Parathyroid adenoma (tissue), 2 donors: ENCODE data around the gene VN1R2.
"Not testable (repeated sequence)": the region's sequence is repeated elsewhere in the genome, so short reads cannot be mapped to it uniquely, and the experiment has no call there.

Experiments
- H2AFZ ChIP-seq: fragments of 300-600 bp; sonication (generic); one replicate; pipeline ENCODE4 v1.7.0; 2017; ENCODE audit warnings: antibody characterized with exemption, mild to moderate bottlenecking
- H3K27ac ChIP-seq: fragments of 300-600 bp; sonication (generic); one replicate; pipeline ENCODE4 v1.7.0; 2017
- H3K27me3 ChIP-seq: fragments of 300-600 bp; sonication (generic); one replicate; pipeline ENCODE4 v1.7.0; 2017; ENCODE audit warnings: low read length; ENCODE audit not compliant: control insufficient read depth, insufficient read depth
- H3K36me3 ChIP-seq: fragments of 300-600 bp; sonication (generic); one replicate; pipeline ENCODE4 v1.7.0; 2017; ENCODE audit warnings: low read length; ENCODE audit not compliant: control insufficient read depth, insufficient read depth
- H3K4me1 ChIP-seq: fragments of 300-600 bp; sonication (generic); one replicate; pipeline ENCODE4 v1.7.0; 2017; ENCODE audit warnings: control low read depth
- H3K4me2 ChIP-seq: fragments of 300-600 bp; sonication (generic); one replicate; pipeline ENCODE4 v1.7.0; 2017; ENCODE audit warnings: low read length
- H3K4me3 ChIP-seq: fragments of 300-600 bp; sonication (generic); one replicate; pipeline ENCODE4 v1.7.0; 2017; ENCODE audit warnings: low read depth, low read length
- H3K79me2 ChIP-seq: fragments of 300-600 bp; sonication (generic); one replicate; pipeline ENCODE4 v1.7.0; 2017; ENCODE audit warnings: control low read depth
- H3K9ac ChIP-seq: fragments of 300-600 bp; sonication (generic); one replicate; pipeline ENCODE4 v1.7.0; 2017; ENCODE audit warnings: mild to moderate bottlenecking
- H3K9me3 ChIP-seq: fragments of 300-600 bp; sonication (generic); one replicate; pipeline ENCODE4 v1.7.0; 2017; ENCODE audit warnings: low read length; ENCODE audit not compliant: control insufficient read depth
- TF ChIP-seq, protein P1 (sequence below): fragments of 300-600 bp; sonication (generic); IDR thresholded peaks from one replicate; pipeline ENCODE4 v1.7.0; 2017; ENCODE audit warnings: antibody characterized with exemption, mild to moderate bottlenecking
- donor health status: primary hyperparathyroidism.

The VN1R2 gene

DNA sequence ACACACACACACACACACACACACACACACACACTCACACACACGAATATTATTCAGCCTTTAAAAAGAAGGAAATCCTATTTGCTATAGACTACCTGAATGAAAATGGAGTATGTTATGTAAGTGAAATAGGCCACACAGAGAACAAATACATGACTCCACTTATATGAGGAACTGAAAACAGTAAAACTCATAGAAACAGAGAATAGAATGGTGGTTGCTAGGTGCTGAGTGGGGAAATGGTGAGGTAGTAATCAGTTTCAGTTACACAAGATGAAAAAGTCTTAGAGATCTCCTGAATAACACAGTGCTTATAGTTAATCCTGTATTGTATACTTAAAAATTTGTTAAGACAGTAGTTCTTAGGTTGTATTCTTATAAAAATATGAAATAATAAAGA is 11.6 kb upstream of the VN1R2 start:
- no peak overlapping the region for H3K4me3 ChIP-seq
- no peaks in the 10 kb centered on the region for H3K79me2 ChIP-seq
- peaks cover 8% of the 10 kb centered on the region for H3K9me3 ChIP-seq
- H3K4me1 ChIP-seq: no peaks in the 10 kb centered on the region
- no peak overlapping the region for H3K4me2 ChIP-seq
- no peak overlapping the region for H2AFZ ChIP-seq
- no peak overlapping the region for H3K9ac ChIP-seq
- TF ChIP-seq, protein P1, sequence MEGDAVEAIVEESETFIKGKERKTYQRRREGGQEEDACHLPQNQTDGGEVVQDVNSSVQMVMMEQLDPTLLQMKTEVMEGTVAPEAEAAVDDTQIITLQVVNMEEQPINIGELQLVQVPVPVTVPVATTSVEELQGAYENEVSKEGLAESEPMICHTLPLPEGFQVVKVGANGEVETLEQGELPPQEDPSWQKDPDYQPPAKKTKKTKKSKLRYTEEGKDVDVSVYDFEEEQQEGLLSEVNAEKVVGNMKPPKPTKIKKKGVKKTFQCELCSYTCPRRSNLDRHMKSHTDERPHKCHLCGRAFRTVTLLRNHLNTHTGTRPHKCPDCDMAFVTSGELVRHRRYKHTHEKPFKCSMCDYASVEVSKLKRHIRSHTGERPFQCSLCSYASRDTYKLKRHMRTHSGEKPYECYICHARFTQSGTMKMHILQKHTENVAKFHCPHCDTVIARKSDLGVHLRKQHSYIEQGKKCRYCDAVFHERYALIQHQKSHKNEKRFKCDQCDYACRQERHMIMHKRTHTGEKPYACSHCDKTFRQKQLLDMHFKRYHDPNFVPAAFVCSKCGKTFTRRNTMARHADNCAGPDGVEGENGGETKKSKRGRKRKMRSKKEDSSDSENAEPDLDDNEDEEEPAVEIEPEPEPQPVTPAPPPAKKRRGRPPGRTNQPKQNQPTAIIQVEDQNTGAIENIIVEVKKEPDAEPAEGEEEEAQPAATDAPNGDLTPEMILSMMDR: no peak
- no peak overlapping the region for H3K27ac ChIP-seq
- no peaks in the 10 kb centered on the region for H3K27me3 ChIP-seq
- H3K36me3 ChIP-seq: peaks cover 9% of the 10 kb centered on the region

DNA sequence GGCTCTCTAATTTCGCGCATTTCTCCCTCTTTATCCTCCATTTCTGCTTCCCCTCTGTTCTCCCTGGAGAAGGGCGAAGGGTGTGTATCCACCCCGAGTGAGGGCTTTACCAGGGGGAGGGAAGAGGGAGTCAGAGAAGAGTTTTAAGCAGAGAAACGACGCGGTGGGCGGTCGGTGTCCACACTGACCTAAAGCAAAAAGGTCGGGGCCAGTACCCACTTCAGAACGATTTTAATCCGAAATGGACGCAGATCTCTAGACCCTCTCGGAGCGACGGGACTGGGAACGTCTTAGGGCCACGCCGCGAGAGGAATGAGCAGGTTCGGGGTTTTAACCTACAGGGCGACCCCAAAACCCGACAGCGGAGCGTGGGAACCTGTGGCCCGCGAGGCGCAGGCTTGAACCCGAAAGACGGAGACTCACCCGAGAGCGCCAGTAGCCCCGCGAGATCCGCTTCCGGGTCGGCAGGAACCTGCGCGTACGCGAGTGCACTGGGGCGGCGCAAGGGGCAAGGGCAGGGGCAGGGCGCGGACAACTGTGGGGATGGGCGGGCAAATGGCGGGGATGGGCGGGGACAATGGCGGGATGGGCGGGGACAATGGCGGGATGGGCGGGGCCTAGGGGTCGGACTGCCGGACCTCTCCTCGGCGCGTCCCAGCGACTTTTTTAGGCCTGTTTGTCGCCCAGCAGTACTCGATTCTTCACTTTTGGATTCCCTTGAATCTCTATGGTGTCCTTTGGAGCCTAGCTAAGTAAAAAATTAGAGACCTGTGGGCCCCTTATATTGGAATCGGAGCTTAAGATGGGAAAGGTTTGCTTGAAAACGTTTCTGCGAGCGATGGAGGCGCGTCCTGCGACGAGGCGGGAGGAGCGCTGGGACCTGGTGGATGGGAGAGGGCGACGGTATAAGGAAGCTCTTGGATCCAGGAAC is 3.4 kb upstream of the VN1R2 start, which contains the start of gene ZNF677:
Gene ZNF677, minus strand, starts transcription at position 463 of the 931 bp plus-strand sequence. CDS start 3,323 bp downstream, outside the sequence.
- TF ChIP-seq, protein P1: no peak
- peak within 1 kb of the TSS; percentile 47 for H3K27ac ChIP-seq

DNA sequence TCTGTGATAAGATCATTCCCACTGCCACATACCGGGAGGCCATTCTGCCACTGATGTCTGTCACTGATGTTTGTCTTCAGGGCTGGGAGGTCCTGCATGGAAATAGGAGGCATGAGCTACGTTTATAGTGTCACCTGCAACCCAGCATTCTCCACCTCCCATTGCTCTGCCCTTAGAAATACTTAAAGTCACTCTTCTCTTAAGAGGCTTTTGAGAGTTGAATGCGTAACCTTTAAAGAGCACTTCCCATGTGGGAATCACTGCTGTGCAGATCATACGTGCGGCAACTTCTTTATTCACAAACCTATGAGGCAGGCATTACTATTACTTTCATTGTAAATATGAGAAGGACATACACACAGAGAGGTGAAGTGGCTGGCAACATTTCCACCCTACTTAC is 9.5 kb downstream of the VN1R2 start, which contains the start of gene VN1R4:
Gene VN1R4, minus strand, starts transcription at position 101 of the 400 bp plus-strand sequence. Its CDS starts 58 bp downstream, at position 43.
- H3K4me3 ChIP-seq, H2AFZ ChIP-seq, H3K36me3 ChIP-seq, H3K4me1 ChIP-seq, H3K9me3 ChIP-seq, H3K27ac ChIP-seq, H3K9ac ChIP-seq, H3K79me2 ChIP-seq, H3K4me2 ChIP-seq, H3K27me3 ChIP-seq: not testable (repeated sequence)

More for the DNA sequence above, 3.4 kb upstream of the VN1R2 start, which contains the start of gene ZNF677:
- no peaks in the 10 kb centered on the region for H3K27me3 ChIP-seq
- no peak within 1 kb of the TSS for H3K9ac ChIP-seq
- no peaks in the 10 kb centered on the region for H3K79me2 ChIP-seq
- no peaks in the 10 kb centered on the region for H3K36me3 ChIP-seq
- H3K4me3 ChIP-seq: peak within 1 kb of the TSS; percentile 97
- H3K9me3 ChIP-seq: no peaks in the 10 kb centered on the region
- H2AFZ ChIP-seq: peak within 1 kb of the TSS; percentile 68
- H3K4me1 ChIP-seq: no peaks in the 10 kb centered on the region
- peak within 1 kb of the TSS; percentile 96 for H3K4me2 ChIP-seq

DNA sequence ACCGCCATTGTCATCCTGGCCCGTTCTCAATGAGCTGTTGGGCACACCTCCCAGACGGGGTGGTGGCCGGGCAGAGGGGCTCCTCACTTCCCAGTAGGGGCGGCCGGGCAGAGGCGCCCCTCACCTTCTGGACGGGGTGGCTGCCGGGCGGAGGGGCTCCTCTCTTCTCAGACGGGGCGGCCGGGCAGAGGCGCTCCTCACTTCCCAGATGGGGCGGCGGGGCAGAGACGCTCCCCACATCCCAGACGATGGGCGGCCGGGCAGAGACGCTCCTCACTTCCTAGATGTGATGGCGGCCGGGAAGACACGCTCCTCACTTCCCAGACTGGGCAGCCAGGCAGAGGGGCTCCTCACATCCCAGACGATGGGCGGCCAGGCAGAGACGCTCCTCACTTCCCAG is 11.8 kb downstream of the VN1R2 start:
- not testable (repeated sequence) for H3K4me3 ChIP-seq, H2AFZ ChIP-seq, H3K36me3 ChIP-seq, H3K9ac ChIP-seq, H3K27me3 ChIP-seq, H3K4me1 ChIP-seq, H3K4me2 ChIP-seq, H3K27ac ChIP-seq, H3K79me2 ChIP-seq, H3K9me3 ChIP-seq

DNA sequence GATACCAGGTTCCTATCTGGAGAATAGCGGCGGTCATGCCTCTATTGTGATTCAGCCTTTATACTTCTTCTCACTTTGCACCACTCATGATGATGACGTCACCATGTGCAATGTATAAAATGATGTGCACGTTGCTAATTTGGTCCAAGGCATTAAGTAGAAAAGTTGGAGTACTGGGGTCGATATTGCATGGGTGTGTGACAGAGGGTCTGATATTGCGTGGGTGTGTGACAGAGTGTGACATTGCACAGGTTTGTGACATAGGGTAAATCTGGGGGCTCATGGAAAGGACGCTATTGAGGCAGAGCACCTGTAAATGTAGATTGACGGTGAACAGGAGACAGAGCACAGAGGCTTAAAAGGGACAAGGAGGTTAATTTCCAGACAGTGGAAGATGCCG is 14.0 kb downstream of the VN1R2 start:
- Histone ChIP-seq H3K36me3 (no peaks in the 10 kb centered on the region), H3K27me3 (no peaks in the 10 kb centered on the region), H3K27ac (no peak overlapping the region), H3K4me3 (no peak overlapping the region), H3K9ac (no peak overlapping the region), H3K4me2 (no peak overlapping the region), H3K4me1 (no peaks in the 10 kb centered on the region), H2AFZ (no peak overlapping the region), H3K79me2 (no peaks in the 10 kb centered on the region), H3K9me3 (no peaks in the 10 kb centered on the region)
- TF ChIP-seq, protein P1: no peak
